Measurements from ENCODE around the gene NIPSNAP2. TPM values are rescaled to one million over a fixed set of nuclear protein-coding genes. Genes with fewer than 3 reads are reported as not detected.
A peak's percentile ranks its signal among the peaks of the same experiment; 100 is the strongest.

The NIPSNAP2 gene
- total and polyA plus RNA-seq, 2 of the 13 experiments (the other 11 are each of a cell fraction or from before 2014, with no cell fraction given) = 40.3 to 61.5 TPM

DNA sequence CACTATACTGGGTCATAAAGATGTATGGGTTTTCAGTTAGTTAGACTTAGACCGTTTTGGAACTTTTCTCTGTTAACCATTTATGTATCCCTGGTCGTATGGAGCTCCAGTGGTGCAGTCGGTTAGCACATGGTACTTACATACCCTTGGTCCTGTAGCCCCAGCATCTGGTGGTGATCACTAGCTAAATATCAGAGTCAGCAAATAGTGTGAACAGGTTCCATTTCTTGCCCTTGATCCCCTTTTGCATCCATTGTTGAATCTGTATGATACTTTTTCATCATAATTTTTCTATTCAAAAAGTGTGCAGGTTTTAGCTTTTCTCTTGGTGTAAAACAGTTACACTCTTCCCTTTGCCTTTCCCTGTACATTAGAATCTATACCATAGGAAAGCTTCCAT lies 15.9 kb downstream of the NIPSNAP2 start:
- no peak for FAIRE-seq
- no TSS peak for BruUV-seq (replicated peaks)
- 95% methylated on average over 3 of the region's 3 CpGs for WGBS (ENCODE audit: low lambda C conversion rate)
- no peak overlapping the region for H3K4me3 ChIP-seq (replicated peaks in 1 of 3; ENCODE audit: insufficient read depth in 1 of 3, low read depth in 2 of 3, low read length in 3 of 3)
- TF ChIP-seq ZNF749 (CRISPR knock-in tag; IDR thresholded peaks at IDR 0.05; ENCODE audit: borderline replicate concordance) = no peak
- TF ChIP-seq, protein P1, sequence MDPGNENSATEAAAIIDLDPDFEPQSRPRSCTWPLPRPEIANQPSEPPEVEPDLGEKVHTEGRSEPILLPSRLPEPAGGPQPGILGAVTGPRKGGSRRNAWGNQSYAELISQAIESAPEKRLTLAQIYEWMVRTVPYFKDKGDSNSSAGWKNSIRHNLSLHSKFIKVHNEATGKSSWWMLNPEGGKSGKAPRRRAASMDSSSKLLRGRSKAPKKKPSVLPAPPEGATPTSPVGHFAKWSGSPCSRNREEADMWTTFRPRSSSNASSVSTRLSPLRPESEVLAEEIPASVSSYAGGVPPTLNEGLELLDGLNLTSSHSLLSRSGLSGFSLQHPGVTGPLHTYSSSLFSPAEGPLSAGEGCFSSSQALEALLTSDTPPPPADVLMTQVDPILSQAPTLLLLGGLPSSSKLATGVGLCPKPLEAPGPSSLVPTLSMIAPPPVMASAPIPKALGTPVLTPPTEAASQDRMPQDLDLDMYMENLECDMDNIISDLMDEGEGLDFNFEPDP (CRISPR knock-in tag; conservative IDR thresholded peaks at IDR 0.05) = no peak
- peak; percentile 55 for TF ChIP-seq MAFF (IDR thresholded peaks at IDR 0.05; ENCODE audit: low read depth, low read length)
- peak; percentile 62 to 78; a peak in 3 of 4 replicates for TF ChIP-seq MAFK (conservative IDR thresholded peaks at IDR 0.05 in 1 of 2, IDR thresholded peaks at IDR 0.05 in 1 of 2; ENCODE audit: low read length in 2 of 2)
- TF ChIP-seq ZNF562 (CRISPR knock-in tag; IDR thresholded peaks at IDR 0.05; ENCODE audit: borderline replicate concordance) = no peak
- no peaks in the 10 kb centered on the region for H3K27me3 ChIP-seq (ENCODE audit: control insufficient read depth in 1 of 2, insufficient read depth in 2 of 2, low read length in 2 of 2)
- no peak overlapping the region for H3K4me2 ChIP-seq (ENCODE audit: low read depth, low read length)
- H2AFZ ChIP-seq (ENCODE audit: low read length) = no peak overlapping the region
- H3K36me3 ChIP-seq (replicated peaks in 1 of 2; ENCODE audit: control insufficient read depth in 1 of 2, insufficient read depth in 2 of 2, low read length in 2 of 2) = peaks cover 19 to 64% of the 10 kb centered on the region in 2 experiments
- peaks cover 3% of the 10 kb centered on the region for H3K79me2 ChIP-seq (ENCODE audit: insufficient read depth, low read length)
- no peak overlapping the region for H3K9ac ChIP-seq (ENCODE audit: insufficient read depth, low read depth, low read length)
- H4K20me1 ChIP-seq (ENCODE audit: insufficient read depth, low read length) = no peaks in the 10 kb centered on the region
- H3K9me3 ChIP-seq (ENCODE audit: low read length) = no peaks in the 10 kb centered on the region
- no peak for ATAC-seq
- no peak for DNase-seq (ENCODE audit: low spot score)
- POLR2A ChIA-PET = no interaction called here
- H3K27ac ChIP-seq (ENCODE audit: extremely low read length, insufficient read depth, low read length) = no peak overlapping the region
- no peaks in the 10 kb centered on the region for H3K4me1 ChIP-seq (ENCODE audit: insufficient read depth, low read length)
- intact Hi-C loops (cut with micrococcal nuclease; ENCODE audit: unreplicated experiment) (no loop called here), in situ Hi-C loops (cut with HindIII; ENCODE audit: extremely low pct_ligation_motif_present, low pct_unique_long_range_greater_than_20kb) (no loop called here)
- CTCF ChIA-PET (ENCODE audit: low intra/inter-chr PET ratio, low total read pairs) = no interaction called here

DNA sequence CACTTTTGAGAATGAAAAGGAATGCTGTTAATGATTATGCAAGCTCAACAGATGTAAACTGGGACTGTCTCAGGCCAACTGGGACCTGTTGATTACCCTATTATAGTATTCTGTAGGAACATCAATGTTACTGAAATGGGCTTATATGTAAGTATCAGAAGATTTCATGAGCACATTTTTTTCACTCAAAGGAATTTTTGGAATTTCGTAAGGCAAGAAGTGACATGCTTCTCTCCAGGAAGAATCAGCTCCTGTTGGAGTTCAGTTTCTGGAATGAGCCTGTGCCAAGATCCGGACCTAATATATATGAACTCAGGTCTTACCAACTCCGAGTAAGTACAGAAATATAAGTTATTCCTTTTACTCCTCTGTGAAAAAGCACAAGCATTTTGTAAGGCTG lies 19.2 kb downstream of the NIPSNAP2 start:
- FAIRE-seq (no peak), ATAC-seq (no peak), DNase-seq (ENCODE audit: low spot score) (no peak)
- no peak overlapping the region for H2AFZ ChIP-seq (ENCODE audit: low read length)
- no peaks in the 10 kb centered on the region for H3K79me2 ChIP-seq (ENCODE audit: insufficient read depth, low read length)
- H3K9ac ChIP-seq (ENCODE audit: insufficient read depth, low read depth, low read length) = no peak overlapping the region
- 97% methylated on average over 3 of the region's 3 CpGs for WGBS (ENCODE audit: low lambda C conversion rate)
- no peak overlapping the region for H3K27ac ChIP-seq (ENCODE audit: extremely low read length, insufficient read depth, low read length)
- no peak overlapping the region for H3K4me3 ChIP-seq (replicated peaks in 1 of 3; ENCODE audit: insufficient read depth in 1 of 3, low read depth in 2 of 3, low read length in 3 of 3)
- TF ChIP-seq THAP11 (CRISPR knock-in tag; IDR thresholded peaks at IDR 0.05) (no peak), AKAP8 (CRISPR knock-in tag; IDR thresholded peaks at IDR 0.05) (no peak), JUN (CRISPR knock-in tag; IDR thresholded peaks at IDR 0.05) (no peak), MYNN (CRISPR knock-in tag; IDR thresholded peaks at IDR 0.05; ENCODE audit: low read depth) (no peak)
- H3K4me2 ChIP-seq (ENCODE audit: low read depth, low read length) = no peak overlapping the region
- BruUV-seq (replicated peaks) = no TSS peak
- no peaks in the 10 kb centered on the region for H4K20me1 ChIP-seq (ENCODE audit: insufficient read depth, low read length)
- ChIA-PET POLR2A (no interaction called here), CTCF (ENCODE audit: low intra/inter-chr PET ratio, low total read pairs) (no interaction called here)
- no peaks in the 10 kb centered on the region for H3K4me1 ChIP-seq (ENCODE audit: insufficient read depth, low read length)
- intact Hi-C loops (cut with micrococcal nuclease; ENCODE audit: unreplicated experiment) = no loop called here
- no peaks in the 10 kb centered on the region for H3K9me3 ChIP-seq (ENCODE audit: low read length)
- H3K27me3 ChIP-seq (ENCODE audit: control insufficient read depth in 1 of 2, insufficient read depth in 2 of 2, low read length in 2 of 2) = no peaks in the 10 kb centered on the region
- in situ Hi-C loops (cut with HindIII; ENCODE audit: extremely low pct_ligation_motif_present, low pct_unique_long_range_greater_than_20kb) = no loop called here
- H3K36me3 ChIP-seq (replicated peaks in 1 of 2; ENCODE audit: control insufficient read depth in 1 of 2, insufficient read depth in 2 of 2, low read length in 2 of 2) = peaks cover 19 to 56% of the 10 kb centered on the region in 2 experiments
